Measurements from ENCODE around the gene ISG15. TPM values are rescaled to one million over a fixed set of nuclear protein-coding genes. Genes with fewer than 3 reads are reported as not detected.

Gene ISG15
- total RNA-seq, 2 experiments from 2014 or later = 94.5 to 102 TPM

DNA sequence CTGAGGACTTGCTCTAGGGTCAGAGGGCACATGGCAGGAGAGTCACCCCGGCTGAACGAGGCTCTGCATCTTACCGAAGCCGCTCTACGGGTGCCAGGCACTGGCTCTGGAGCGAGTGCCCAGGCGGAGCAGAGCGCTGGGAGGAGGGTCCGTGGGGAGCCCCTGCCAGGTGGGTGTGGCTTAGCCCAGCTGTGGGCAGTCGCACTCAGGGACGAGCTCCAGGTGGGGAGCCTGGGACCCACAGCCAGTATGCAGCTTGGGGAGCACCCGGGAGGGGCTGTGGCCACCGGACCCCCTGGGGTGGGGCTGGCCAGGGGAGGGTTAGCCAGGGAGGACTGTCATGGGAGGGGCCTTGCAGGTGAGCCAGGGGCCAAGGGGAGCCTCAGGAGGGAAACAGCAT is 10.4 kb downstream of the ISG15 start:
- Mint-ChIP-seq H3K36me3 (ENCODE audit: low read depth) (no peaks in the 10 kb centered on the region), H3K4me3 (no peak overlapping the region), H3K9me3 (no peaks in the 10 kb centered on the region), H3K27me3 (no peaks in the 10 kb centered on the region), H3K4me1 (ENCODE audit: low read depth) (peaks cover 2% of the 10 kb centered on the region), H3K27ac (no peak overlapping the region)
- ChIA-PET POLR2A (interaction anchor here (1.6 kb wide), 1 partner anchor 40 kb away, joined by 5 read pairs; no protein-coding TSS in a partner anchor), CTCF (interaction anchor here (0.8 to 1.4 kb wide), 4 partner anchors 9 to 86 kb away, joined by 3 to 7 read pairs (median 3); no protein-coding TSS in a partner anchor)
- DNase-seq (no peak), ATAC-seq (no peak)
- intact Hi-C loops (cut with micrococcal nuclease) = no loop called here
- TF ChIP-seq, protein P1, sequence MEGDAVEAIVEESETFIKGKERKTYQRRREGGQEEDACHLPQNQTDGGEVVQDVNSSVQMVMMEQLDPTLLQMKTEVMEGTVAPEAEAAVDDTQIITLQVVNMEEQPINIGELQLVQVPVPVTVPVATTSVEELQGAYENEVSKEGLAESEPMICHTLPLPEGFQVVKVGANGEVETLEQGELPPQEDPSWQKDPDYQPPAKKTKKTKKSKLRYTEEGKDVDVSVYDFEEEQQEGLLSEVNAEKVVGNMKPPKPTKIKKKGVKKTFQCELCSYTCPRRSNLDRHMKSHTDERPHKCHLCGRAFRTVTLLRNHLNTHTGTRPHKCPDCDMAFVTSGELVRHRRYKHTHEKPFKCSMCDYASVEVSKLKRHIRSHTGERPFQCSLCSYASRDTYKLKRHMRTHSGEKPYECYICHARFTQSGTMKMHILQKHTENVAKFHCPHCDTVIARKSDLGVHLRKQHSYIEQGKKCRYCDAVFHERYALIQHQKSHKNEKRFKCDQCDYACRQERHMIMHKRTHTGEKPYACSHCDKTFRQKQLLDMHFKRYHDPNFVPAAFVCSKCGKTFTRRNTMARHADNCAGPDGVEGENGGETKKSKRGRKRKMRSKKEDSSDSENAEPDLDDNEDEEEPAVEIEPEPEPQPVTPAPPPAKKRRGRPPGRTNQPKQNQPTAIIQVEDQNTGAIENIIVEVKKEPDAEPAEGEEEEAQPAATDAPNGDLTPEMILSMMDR (IDR thresholded peaks at IDR 0.05) = no peak

DNA sequence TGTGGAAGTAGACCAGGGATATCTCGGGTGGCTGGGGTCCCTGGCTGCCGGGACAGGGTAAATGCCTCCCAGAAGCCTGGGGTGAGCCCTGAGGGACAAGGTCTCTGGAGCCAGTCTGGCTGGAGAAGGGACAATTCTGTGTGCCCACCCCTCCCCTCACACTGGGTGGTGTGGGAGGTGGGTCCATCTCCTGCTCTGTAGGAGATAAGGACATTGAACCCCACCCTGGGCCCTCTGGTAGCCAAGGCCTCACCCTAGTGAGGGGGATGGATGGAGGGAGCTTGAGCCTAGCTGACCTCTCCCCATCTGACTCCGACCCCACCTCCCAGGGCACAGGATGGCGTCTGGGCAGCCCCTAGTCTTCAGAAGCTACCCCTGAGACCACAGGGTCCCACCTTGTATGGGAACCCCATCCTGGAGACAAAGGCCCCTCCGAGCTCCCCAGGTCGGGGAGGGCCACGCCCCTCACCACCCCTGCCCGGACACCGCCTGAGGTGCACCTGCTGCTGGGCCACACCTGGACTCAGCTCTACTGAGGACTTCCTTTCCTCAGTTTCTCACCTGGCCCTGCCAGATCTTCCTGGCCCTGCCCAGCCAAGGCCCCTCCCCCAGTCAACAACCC is 11.0 kb downstream of the ISG15 start:
- no peak overlapping the region for H3K27ac Mint-ChIP-seq
- intact Hi-C loops (cut with micrococcal nuclease) = no loop called here
- no peak for ATAC-seq
- POLR2A ChIA-PET = interaction anchor here (1.6 kb wide), 1 partner anchor 39 kb away, joined by 5 read pairs; no protein-coding TSS in a partner anchor
- TF ChIP-seq, protein P1 (IDR thresholded peaks at IDR 0.05) = no peak
- H3K9me3 Mint-ChIP-seq = no peaks in the 10 kb centered on the region
- H3K27me3 Mint-ChIP-seq = no peaks in the 10 kb centered on the region
- CTCF ChIA-PET = interaction anchor here (1.3 to 1.4 kb wide), 3 partner anchors 35 to 86 kb away, joined by 3 to 7 read pairs (median 3); no protein-coding TSS in a partner anchor
- no peak overlapping the region for H3K4me3 Mint-ChIP-seq
- no peaks in the 10 kb centered on the region for H3K36me3 Mint-ChIP-seq (ENCODE audit: low read depth)
- DNase-seq = no peak
- peaks cover 2% of the 10 kb centered on the region for H3K4me1 Mint-ChIP-seq (ENCODE audit: low read depth)

DNA sequence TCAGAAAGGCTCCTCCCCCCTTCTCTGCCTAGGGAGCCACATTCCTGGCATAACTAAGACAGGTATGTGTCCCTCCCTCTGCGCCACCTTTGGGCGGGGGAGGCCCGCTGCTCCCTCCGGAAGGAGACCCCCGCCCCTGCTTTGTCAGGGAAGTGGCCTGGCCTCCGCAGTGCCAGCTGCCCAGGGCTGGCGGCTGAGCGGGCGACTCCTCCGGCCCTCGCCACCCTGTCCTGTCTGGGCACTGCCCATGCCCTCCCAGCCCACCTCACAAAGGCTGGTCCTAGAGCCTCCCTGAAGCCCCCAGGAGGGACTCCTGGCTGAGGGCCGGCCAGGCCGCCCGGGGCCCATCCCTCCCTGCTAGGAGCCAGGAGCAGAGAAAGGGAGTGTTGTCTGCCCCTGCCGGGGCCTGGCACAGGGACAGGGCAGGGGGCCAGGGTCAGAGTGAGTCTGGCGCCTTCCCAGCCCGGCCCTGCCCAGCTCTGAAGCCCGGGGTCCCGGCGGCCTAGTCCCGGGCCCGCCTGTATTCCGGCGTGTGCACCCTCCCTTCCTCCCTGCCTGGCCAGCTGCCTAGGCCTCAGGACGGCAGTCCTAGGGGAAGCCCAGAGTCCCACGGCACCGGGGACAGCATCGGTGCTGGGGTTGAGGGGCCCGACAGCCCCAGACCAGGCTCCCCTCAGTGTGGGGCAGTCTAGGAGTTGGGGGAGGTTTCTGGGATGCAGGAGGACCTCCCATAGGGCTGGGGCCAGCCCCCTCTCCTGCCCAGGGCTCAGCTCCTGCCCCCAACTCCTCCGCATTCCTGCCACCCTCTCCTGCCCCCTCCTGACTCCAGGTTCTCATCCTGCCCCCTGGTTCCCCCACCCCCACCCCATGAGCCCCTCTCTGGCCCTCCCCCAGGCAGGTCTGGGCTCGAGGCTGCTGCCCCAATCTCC is 11.7 kb downstream of the ISG15 start:
- ChIA-PET POLR2A (interaction anchor here (1.6 kb wide), 1 partner anchor 38 kb away, joined by 5 read pairs; no protein-coding TSS in a partner anchor), CTCF (interaction anchor here (1.3 kb wide), 2 partner anchors 34 to 39 kb away, joined by 3 to 7 read pairs; no protein-coding TSS in a partner anchor)
- H3K4me1 Mint-ChIP-seq (ENCODE audit: low read depth) = peaks cover 2% of the 10 kb centered on the region
- intact Hi-C loops (cut with micrococcal nuclease) = no loop called here
- no peaks in the 10 kb centered on the region for H3K9me3 Mint-ChIP-seq
- no peaks in the 10 kb centered on the region for H3K27me3 Mint-ChIP-seq
- H3K27ac Mint-ChIP-seq = no peak overlapping the region
- no peak overlapping the region for H3K4me3 Mint-ChIP-seq
- TF ChIP-seq, protein P1 (IDR thresholded peaks at IDR 0.05) = no peak
- DNase-seq (no peak), ATAC-seq (no peak)
- no peaks in the 10 kb centered on the region for H3K36me3 Mint-ChIP-seq (ENCODE audit: low read depth)

DNA sequence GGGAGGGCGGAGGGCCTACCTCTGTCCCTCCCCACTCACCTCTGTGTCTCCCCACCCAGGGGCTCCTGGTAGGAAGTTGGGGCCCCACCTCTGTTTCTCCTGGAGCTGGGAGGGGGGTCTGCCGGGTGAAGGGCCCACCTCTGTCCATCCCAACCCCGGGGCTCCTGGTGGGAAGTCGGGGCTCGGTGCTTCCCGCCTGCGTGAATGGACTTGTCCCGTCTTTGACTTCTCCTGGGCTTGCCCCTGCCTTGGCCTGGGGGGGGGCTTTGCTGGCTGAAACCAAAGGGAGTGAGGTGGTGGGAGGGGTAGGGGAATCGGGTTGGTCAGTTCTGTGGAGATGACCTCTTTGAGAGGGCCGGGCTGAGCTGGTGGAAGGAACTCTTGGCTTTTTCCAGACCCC is 12.4 kb downstream of the ISG15 start:
- POLR2A ChIA-PET = no interaction called here
- ATAC-seq (no peak), DNase-seq (no peak)
- Mint-ChIP-seq H3K9me3 (no peaks in the 10 kb centered on the region), H3K4me1 (ENCODE audit: low read depth) (peaks cover 2% of the 10 kb centered on the region), H3K36me3 (ENCODE audit: low read depth) (no peaks in the 10 kb centered on the region), H3K27ac (no peak overlapping the region), H3K27me3 (no peaks in the 10 kb centered on the region), H3K4me3 (no peak overlapping the region)
- CTCF ChIA-PET = no interaction called here
- intact Hi-C loops (cut with micrococcal nuclease) = no loop called here
- TF ChIP-seq, protein P1 (IDR thresholded peaks at IDR 0.05) = no peak
